Neural progenitor cell (in vitro differentiated cells): ENCODE data around the gene IQGAP2. TPM values are rescaled to one million over a fixed set of nuclear protein-coding genes. Genes with fewer than 3 reads are reported as not detected.

Source experiments
- DNase-seq: peaks from one replicate; pipeline ENCODE4 v3.0.0-alpha.2; 2016; ENCODE audit warnings: low spot score
- H2AFZ ChIP-seq: fragments of 200-600 bp; sonication (generic); replicated peaks from 2 replicates; pipeline ENCODE4 v1.6.1; 2016; ENCODE audit warnings: antibody characterized with exemption
- H3F3A ChIP-seq: fragments of 200-600 bp; sonication (generic); 2 replicates; pipeline ENCODE4 v1.6.1; 2016; ENCODE audit warnings: antibody characterized with exemption, low read depth
- H3K27ac ChIP-seq: fragments of 200-600 bp; sonication (generic); 2 replicates; pipeline ENCODE4 v1.5.1; 2016; ENCODE audit warnings: mild to moderate bottlenecking
- H3K27me3 ChIP-seq: fragments of 200-600 bp; sonication (generic); 2 replicates; pipeline ENCODE4 v1.6.1; 2016; ENCODE audit warnings: mild to moderate bottlenecking, moderate library complexity
- H3K36me3 ChIP-seq: fragments of 200-600 bp; sonication (generic); 2 replicates; pipeline ENCODE4 v1.5.1; 2016
- H3K4me1 ChIP-seq: fragments of 200-600 bp; sonication (generic); 2 replicates; pipeline ENCODE4 v1.6.1; 2016; ENCODE audit warnings: mixed run types
- H3K4me2 ChIP-seq: fragments of 200-600 bp; sonication (generic); 2 replicates; pipeline ENCODE4 v1.6.1; 2016
- H3K4me3 ChIP-seq: fragments of 200-600 bp; sonication (generic); 2 replicates; pipeline ENCODE4 v1.5.1; 2016
- H3K79me2 ChIP-seq: fragments of 200-600 bp; sonication (generic); 2 replicates; pipeline ENCODE4 v1.6.1; 2016; ENCODE audit warnings: low read depth
- H3K9ac ChIP-seq: fragments of 200-600 bp; sonication (generic); 2 replicates; pipeline ENCODE4 v1.6.1; 2016
- H3K9me3 ChIP-seq: fragments of 200-600 bp; sonication (generic); 2 replicates; pipeline ENCODE4 v1.5.1; 2016; ENCODE audit warnings: low read depth
- H4K20me1 ChIP-seq: fragments of 200-600 bp; sonication (generic); 2 replicates; pipeline ENCODE4 v1.6.1; 2016; ENCODE audit warnings: low read depth
- H3K27ac Mint-ChIP-seq: 3 replicates; pipeline ENCODE4 v1.8.0; 2021; ENCODE audit warnings: mixed read lengths
- H3K27me3 Mint-ChIP-seq: 2 replicates; pipeline ENCODE4 v1.8.0; 2022; ENCODE audit warnings: low read depth, mild to moderate bottlenecking, inconsistent platforms, moderate library complexity, mixed read lengths; ENCODE audit not compliant: insufficient read depth
- H3K36me3 Mint-ChIP-seq: 3 replicates; pipeline ENCODE4 v1.8.0; 2021; ENCODE audit warnings: mixed read lengths
- H3K4me1 Mint-ChIP-seq: 3 replicates; pipeline ENCODE4 v1.8.0; 2021; ENCODE audit warnings: mixed read lengths
- H3K4me3 Mint-ChIP-seq: 3 replicates; pipeline ENCODE4 v1.8.0; 2021; ENCODE audit warnings: mild to moderate bottlenecking, moderate library complexity, mixed read lengths
- H3K9me3 Mint-ChIP-seq: 3 replicates; pipeline ENCODE4 v1.8.0; 2020; ENCODE audit warnings: mixed read lengths
- EZH2 ChIP-seq: fragments of 200-600 bp; sonication (generic); IDR thresholded peaks from 2 replicates; pipeline ENCODE4 v1.6.1; 2017; ENCODE audit warnings: antibody characterized with exemption, mild to moderate bottlenecking, moderate library complexity
- EZH2phosphoT487 ChIP-seq: fragments of 200-600 bp; sonication (generic); IDR thresholded peaks from 2 replicates; pipeline ENCODE4 v1.6.1; 2017; ENCODE audit warnings: antibody characterized with exemption
- total RNA-seq: library from RNA; depleted of rRNA; stranded (reverse); fragments of >200 nt; gene quantifications from 2 replicates; pipeline ENCODE4 v1.2.3, GENCODE V29; 2015; ENCODE audit warnings: low replicate concordance
- TF ChIP-seq, protein P1 (sequence below): fragments of 200-600 bp; sonication (generic); IDR thresholded peaks from 2 replicates; pipeline ENCODE4 v1.5.1; 2017; ENCODE audit warnings: antibody characterized with exemption, mild to moderate bottlenecking

Gene IQGAP2
- total RNA-seq, 1 donor from 2014 or later = 37.7 TPM

DNA sequence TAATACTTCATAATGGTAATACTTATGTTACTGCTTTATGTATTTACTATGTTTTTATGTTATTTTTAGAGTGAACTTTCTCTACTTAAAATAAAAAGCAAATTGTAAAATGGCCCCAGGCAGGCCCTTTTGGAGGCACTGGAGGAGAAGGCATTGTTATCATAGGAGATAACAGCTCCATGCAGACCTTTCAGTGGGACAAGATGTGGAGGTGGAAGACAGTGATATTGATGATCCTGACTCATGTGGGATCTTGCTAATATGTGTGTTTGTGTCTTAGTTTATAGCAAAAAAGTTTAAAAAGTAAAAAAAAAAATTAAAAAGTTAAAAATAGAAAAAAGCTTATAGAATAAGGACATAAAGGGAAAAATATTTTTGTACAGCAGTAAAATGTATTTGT, 74.5 kb downstream of the IQGAP2 start:
- no peak for DNase-seq
- no peak overlapping the region for H3K4me2 ChIP-seq
- no peak overlapping the region for H3K4me3 ChIP-seq
- no peaks in the 10 kb centered on the region for H3K9me3 ChIP-seq
- Mint-ChIP-seq H3K27ac (no peak overlapping the region), H3K4me1 (peaks cover 28% of the 10 kb centered on the region), H3K36me3 (no peaks in the 10 kb centered on the region), H3K9me3 (no peaks in the 10 kb centered on the region), H3K4me3 (no peak overlapping the region), H3K27me3 (peaks cover 2% of the 10 kb centered on the region)
- TF ChIP-seq, protein P1, sequence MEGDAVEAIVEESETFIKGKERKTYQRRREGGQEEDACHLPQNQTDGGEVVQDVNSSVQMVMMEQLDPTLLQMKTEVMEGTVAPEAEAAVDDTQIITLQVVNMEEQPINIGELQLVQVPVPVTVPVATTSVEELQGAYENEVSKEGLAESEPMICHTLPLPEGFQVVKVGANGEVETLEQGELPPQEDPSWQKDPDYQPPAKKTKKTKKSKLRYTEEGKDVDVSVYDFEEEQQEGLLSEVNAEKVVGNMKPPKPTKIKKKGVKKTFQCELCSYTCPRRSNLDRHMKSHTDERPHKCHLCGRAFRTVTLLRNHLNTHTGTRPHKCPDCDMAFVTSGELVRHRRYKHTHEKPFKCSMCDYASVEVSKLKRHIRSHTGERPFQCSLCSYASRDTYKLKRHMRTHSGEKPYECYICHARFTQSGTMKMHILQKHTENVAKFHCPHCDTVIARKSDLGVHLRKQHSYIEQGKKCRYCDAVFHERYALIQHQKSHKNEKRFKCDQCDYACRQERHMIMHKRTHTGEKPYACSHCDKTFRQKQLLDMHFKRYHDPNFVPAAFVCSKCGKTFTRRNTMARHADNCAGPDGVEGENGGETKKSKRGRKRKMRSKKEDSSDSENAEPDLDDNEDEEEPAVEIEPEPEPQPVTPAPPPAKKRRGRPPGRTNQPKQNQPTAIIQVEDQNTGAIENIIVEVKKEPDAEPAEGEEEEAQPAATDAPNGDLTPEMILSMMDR = no peak
- TF ChIP-seq EZH2 (no peak), EZH2phosphoT487 (no peak)
- no peaks in the 10 kb centered on the region for H3K36me3 ChIP-seq
- no peak overlapping the region for H3K9ac ChIP-seq
- H3K27ac ChIP-seq = no peak overlapping the region
- no peaks in the 10 kb centered on the region for H3K79me2 ChIP-seq
- no peaks in the 10 kb centered on the region for H3K27me3 ChIP-seq
- H3F3A ChIP-seq = no peaks in the 10 kb centered on the region
- H2AFZ ChIP-seq = no peak overlapping the region
- H3K4me1 ChIP-seq = peaks cover 8% of the 10 kb centered on the region
- no peaks in the 10 kb centered on the region for H4K20me1 ChIP-seq

DNA sequence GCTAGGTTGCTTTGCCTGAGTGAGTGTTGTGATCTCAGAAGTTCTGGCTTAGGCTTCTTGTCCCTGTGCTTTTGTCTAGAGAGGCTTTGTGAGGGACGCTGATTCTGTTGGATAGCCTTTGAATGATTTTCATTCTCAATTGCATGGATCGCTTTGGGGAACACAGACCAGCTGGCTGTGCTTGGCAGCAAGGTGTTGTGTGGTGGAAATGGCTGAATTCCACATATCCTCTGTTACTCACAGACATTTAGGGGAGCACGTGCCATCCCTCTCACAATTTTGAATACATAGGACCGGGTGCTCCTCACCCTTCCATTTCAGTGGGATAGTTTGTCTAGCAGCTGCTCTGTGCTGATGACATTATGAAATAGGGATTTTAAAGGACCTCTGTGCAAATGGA, 76.2 kb downstream of the IQGAP2 start:
- H4K20me1 ChIP-seq = no peaks in the 10 kb centered on the region
- no peak overlapping the region for H3K4me3 Mint-ChIP-seq
- H3K27me3 Mint-ChIP-seq = peaks cover 2% of the 10 kb centered on the region
- no peaks in the 10 kb centered on the region for H3K9me3 Mint-ChIP-seq
- no peak overlapping the region for H2AFZ ChIP-seq
- peaks cover 36% of the 10 kb centered on the region for H3K4me1 Mint-ChIP-seq
- DNase-seq = no peak
- no peaks in the 10 kb centered on the region for H3K79me2 ChIP-seq
- peaks cover 16% of the 10 kb centered on the region for H3K4me1 ChIP-seq
- no peaks in the 10 kb centered on the region for H3K36me3 Mint-ChIP-seq
- H3K9ac ChIP-seq = no peak overlapping the region
- H3F3A ChIP-seq = no peaks in the 10 kb centered on the region
- H3K27me3 ChIP-seq = no peaks in the 10 kb centered on the region
- H3K9me3 ChIP-seq = no peaks in the 10 kb centered on the region
- no peaks in the 10 kb centered on the region for H3K36me3 ChIP-seq
- H3K27ac Mint-ChIP-seq = peak overlapping the region; percentile 16
- no peak overlapping the region for H3K27ac ChIP-seq
- TF ChIP-seq EZH2phosphoT487 = no peak
- TF ChIP-seq EZH2 = no peak
- TF ChIP-seq, protein P1 = no peak
- H3K4me2 ChIP-seq = no peak overlapping the region
- H3K4me3 ChIP-seq = no peak overlapping the region

DNA sequence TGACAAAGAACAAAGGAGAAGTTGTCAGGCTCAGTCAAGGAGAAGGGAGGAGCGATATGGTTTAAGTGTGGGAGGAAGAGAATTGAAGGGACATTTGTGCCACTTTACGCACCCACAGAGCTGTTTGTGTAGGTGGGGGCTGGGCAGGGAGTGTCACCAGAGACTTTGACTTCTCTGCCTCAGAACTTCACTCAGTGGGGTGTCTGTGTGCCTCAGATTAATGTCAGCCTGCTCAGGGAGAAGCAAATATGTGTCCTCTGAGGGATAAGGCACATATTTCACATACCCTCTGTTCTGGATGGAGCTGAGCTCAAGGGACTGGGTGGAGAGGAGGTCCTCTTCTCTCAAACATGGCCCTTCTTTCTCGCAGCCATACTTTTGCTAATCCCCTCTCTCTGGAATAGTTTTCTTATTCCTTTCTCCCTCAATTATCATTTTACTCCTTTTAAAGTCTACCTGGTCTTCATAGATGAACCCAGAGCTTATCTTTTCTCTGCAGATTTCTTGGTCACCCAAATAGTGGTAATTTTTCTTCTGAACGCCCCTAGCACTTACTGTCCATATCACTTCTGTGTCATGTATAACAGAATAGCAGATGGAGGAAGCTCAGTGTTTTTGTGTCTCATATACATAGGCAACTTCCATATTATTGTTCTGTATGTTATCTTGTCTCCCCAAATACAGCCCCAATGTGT, 77.0 kb downstream of the IQGAP2 start:
- H3K4me1 ChIP-seq = peaks cover 16% of the 10 kb centered on the region
- Mint-ChIP-seq H3K27me3 (no peaks in the 10 kb centered on the region), H3K4me3 (no peak overlapping the region), H3K27ac (peak overlapping the region; percentile 25), H3K9me3 (no peaks in the 10 kb centered on the region), H3K4me1 (peaks cover 36% of the 10 kb centered on the region), H3K36me3 (no peaks in the 10 kb centered on the region)
- no peaks in the 10 kb centered on the region for H3K9me3 ChIP-seq
- no peaks in the 10 kb centered on the region for H3K27me3 ChIP-seq
- H3K79me2 ChIP-seq = no peaks in the 10 kb centered on the region
- no peak overlapping the region for H3K9ac ChIP-seq
- no peak overlapping the region for H3K4me3 ChIP-seq
- no peak for TF ChIP-seq EZH2
- TF ChIP-seq, protein P1 = no peak
- no peaks in the 10 kb centered on the region for H3F3A ChIP-seq
- H3K4me2 ChIP-seq = no peak overlapping the region
- no peak overlapping the region for H2AFZ ChIP-seq
- no peak for DNase-seq
- no peaks in the 10 kb centered on the region for H4K20me1 ChIP-seq
- H3K27ac ChIP-seq = no peak overlapping the region
- H3K36me3 ChIP-seq = no peaks in the 10 kb centered on the region
